Measurements from ENCODE around the gene RRAGD.

- TF ChIP-seq CTCF (conservative IDR thresholded peaks at IDR 0.05) (no peak), EZH2 (IDR thresholded peaks at IDR 0.05; ENCODE audit: low read depth) (no peak)
Measured at GRCh38 chr6:89359561-89359960, 52.5 kb downstream of the RRAGD start.

All from PC-9 (cell line).